ENCODE data around the gene EBF4.

The EBF4 gene

GRCh38 chr20:2703716-2704475, 11.3 kb downstream of the EBF4 start:
- DNase-seq: no peak

DNA sequence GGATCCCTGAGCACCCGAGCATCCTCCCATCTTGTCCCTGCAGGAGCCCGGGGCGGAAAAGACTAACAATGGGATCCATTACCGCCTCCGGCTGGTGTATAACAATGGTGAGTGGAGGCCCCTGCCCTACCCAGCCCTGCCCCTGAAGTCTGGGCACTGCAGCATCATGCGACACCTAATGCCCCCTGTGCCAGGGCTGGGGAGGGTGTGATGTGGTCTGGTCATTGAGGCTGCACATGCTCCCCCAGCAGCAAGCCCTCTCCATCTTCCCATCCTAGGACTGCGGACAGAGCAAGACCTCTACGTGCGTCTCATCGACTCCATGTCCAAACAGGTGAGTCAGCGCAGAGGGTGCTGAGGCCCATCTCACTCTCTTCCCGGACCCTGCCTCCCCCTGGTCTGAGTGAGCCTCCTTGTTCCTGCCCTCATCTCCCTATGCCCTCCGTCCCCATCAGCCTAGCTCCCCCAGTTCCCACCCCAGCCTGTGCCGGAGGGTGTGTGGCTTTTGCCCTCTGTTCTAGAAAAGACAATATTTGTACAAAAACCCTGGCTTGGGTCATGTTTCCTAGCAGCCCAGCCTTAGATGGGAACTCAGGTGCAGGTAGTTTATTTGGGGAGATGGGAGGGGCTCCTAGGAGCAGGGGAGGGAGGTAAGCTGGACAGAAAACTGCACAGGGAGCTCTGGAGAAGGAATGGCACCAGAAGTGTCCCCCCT, 13.5 kb downstream of the EBF4 start:
- DNase-seq: no peak

GRCh38 chr20:2706688-2707352, 14.2 kb downstream of the EBF4 start:
- DNase-seq: no peak

- DNase-seq: no peak
These were observed 14.9 kb downstream of the EBF4 start for GRCh38 chr20:2707353-2708072.

GRCh38 chr20:2708073-2708415, 15.5 kb downstream of the EBF4 start:
- DNase-seq: no peak

DNA sequence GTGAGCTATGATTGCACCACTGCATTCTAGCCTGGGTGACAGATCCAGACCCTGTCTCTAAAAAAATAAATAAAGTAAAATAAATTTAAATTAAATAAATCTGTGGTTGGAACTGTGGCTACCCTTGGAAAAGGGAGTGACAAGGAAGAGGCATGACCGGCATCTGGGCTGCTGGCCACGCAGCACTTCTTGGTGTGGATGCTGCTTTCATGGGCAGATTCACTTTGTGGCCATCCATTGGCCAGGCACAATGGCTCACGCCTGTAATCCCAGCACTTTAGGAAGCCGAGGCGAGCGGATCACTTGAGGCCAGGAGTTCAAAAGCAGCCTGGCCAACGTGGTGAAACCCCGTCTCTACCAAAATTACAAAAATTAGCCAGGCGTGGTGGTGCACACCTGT, 16.1 kb downstream of the EBF4 start:
- DNase-seq: no peak

- DNase-seq: no peak
These were observed 16.8 kb downstream of the EBF4 start for GRCh38 chr20:2709205-2709981.

DNA sequence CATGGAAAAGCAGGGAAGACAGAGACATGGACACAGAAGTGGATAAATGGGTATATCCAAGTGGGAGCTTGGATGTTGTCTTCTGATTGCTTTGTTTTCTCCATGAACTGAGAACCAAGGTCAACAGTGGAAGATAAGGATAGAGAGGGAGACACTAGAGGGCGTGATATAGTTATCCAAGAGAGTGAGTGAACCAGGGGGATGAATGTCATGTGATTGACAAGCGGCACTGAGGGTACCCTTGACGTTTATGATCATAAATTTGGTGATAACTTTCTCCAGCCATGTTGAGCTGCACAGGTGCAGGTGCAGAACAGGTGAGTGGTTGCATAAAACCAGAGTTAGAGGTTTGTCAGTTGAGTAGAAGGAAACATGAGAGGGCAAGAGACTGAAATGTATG, 20.7 kb downstream of the EBF4 start:
- no peak for DNase-seq

- peak; percentile 24 for DNase-seq
These were observed 36.7 kb downstream of the EBF4 start for GRCh38 chr20:2729251-2729713.

DNA sequence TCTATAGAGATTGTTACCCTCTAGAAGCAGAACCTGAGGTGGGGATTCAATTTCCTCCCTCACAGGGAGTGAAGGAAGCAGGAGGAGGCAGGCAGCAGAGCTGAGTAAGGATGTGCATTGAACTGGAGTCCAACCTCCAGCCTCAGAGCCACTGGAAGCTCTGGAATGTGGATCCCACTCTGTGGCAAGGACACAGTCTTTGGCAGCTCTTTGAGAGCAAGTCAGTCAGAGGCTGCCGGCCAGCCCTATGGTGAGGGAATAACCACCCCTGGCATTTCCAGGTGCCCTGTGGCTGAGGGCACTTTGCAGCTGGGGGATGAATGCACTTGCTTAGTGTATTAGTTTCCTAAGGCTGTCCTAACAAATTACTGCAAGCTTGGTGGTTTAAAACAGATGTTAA, 37.2 kb downstream of the EBF4 start:
- no peak for DNase-seq

DNA sequence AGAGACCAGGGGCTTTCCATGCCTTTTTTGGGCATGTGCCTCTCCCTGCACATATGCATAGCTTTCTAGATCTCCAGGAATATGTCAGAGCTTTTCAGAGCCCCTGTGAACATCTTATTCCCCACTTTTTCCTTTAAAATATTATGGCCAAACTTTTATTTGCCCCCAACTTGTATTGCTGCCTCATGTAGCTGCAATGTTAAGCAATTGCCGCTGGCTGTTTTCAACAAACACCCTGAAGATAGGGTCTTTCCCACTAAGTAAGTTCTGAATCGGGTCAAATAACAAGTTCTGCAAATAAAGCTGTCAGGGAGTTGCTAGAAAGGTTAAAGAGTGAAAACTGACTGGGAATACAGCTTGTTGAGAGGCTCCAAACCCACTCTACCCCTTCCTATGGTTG, 42.3 kb downstream of the EBF4 start:
- no peak for DNase-seq

- DNase-seq: no peak
These were observed 43.9 kb downstream of the EBF4 start for GRCh38 chr20:2736441-2736840.

DNA sequence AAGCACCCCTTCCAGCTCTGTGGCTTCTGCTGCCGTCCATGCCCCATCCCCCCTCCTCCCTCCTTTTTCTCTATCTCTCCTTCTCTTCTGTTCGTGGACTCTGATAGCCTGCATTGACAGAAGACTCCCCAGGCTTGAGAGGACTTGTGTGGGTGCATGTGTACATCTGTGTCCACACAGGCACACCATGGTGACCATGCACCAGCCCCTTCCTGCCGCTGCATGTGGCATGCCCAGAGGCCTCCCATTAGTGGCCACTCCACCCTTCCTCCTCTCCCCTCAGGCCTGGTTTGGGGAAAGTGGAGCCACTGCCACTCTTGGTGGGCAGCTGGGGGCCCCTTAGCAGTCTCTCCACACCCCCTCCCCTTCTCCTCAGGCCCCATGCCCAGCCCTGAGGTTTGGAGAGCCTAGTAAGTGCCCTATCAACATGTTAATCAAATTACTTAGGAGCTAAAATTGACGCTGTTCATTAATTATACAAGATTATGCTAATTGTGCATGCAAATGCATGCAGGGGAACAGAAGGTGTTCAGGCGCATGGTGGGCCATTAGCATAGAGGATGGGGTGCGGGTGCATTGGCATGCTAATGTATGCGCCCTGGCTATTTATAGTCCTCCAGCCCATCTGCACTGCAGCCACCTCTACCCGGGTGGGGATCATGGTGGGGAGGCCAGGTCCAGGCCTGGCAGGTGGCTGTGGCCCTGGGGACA, 45.9 kb downstream of the EBF4 start:
- DNase-seq: no peak

- no peak for DNase-seq
These were observed 46.4 kb downstream of the EBF4 start for GRCh38 chr20:2739042-2739398.

GRCh38 chr20:2740702-2741101, 48.1 kb downstream of the EBF4 start:
- no peak for DNase-seq

GRCh38 chr20:2741463-2741862, 48.9 kb downstream of the EBF4 start:
- no peak for DNase-seq

- no peak for DNase-seq
These were observed 49.3 kb downstream of the EBF4 start for GRCh38 chr20:2741881-2742280.

GRCh38 chr20:2742431-2742830, 49.9 kb downstream of the EBF4 start:
- no peak for DNase-seq

- peak; percentile 74 for DNase-seq
These were observed 50.5 kb downstream of the EBF4 start for GRCh38 chr20:2742934-2743559.

DNA sequence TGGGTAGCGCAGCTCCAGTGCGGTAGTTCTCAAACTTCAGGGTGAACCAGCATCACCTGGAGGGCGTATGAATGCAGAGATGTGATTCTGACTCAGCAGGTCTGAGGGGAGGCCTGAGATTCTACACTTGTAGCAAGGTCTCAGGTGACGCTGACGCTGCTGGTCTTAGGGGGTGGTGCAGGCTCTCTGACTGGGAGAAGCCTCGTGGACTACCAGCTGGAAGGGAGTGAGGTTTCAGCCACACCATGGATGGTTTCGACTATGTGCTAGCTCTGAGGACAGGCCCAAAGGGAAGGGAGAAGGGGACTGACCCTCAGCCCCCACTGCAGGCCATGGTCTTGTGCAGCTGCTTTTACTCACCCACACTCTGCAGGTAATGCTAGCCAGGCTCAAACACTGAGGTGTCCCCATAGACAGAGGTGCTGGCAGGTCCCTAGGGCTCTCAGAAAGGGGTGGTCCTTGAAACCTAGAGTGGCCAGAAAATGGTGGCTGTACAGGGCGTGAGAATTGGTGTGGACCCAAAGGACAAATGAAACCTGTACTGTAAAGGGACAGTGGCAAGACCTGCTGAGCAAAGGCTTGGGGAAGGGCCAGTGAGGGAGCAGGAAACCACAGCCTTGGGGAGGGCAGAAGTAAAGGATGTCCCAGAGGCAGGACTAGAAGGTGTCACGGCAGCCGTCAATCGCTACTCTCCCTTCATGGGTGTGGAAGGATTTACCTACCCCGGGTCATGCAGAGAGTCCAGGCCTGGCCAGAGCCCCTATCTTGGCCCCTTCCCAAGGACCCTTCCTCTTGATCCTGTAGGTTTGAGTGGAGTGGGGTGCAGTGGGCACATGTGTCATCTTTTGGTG, 52.7 kb downstream of the EBF4 start:
- DNase-seq: no peak
